ENCODE measurements around the gene XRCC1. TPM values are rescaled to one million over a fixed set of nuclear protein-coding genes. Genes with fewer than 3 reads are reported as not detected.

XRCC1 gene
- total and polyA plus RNA-seq, 9 of the 15 experiments (the other 6 are each of a cell fraction or from before 2014, with no cell fraction given), result 1.5 to 36.9 (median 24.9) TPM

DNA sequence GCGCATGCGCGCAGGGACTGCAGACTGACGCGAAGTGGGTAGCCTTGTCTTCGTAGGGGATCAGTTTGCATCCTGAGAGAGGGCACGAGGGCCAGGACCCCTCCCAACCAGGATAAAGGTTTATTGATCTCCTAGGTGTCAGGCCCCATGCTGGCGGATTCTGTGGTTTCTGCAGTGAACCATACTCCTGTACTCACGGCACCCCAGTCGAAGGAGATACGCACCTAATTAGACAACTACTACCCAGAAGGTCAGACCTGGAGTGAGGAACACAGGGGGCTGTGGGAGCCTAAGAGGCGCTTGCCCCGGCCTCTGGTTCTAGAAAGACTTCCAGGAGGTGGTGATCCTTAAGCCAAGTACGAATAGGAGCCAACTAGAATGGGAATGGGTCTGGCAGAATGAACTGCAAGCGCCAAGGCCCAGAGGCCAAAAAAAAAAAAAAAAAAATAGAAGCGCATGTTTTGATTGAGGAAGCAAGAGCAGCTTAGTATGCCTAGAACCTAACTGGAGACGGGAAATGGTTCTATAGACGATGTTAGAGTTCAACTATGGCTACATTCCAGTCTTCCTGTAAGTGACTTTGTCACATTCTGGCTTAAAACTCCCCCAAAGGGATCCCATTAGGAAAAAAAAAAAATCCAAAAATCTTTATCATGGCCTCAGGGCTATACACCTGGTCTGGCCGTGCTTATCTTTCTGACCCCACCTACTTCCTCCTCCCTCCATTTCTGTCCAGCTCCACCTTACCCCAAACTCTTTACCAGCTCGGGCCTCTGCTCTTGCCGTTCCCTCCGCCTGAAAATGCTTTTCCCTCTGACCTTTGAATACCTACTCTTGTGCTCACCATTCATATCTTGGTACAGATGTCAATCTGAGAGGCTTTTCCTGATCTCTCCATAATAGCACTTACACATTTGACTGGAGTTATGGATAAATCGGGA, 45.0 kb upstream of the XRCC1 start:
- WGBS (ENCODE audit: insufficient coverage, low coverage, missing lambda C conversion rate), result 7% methylated on average over 22 of the region's 23 CpGs
- TF ChIP-seq SPI1 (IDR thresholded peaks at IDR 0.05; ENCODE audit: borderline replicate concordance, low read depth, low read length), result 0 out of 2 replicates have a peak, but pooled peaks have one; percentile 4
- TF ChIP-seq RNF219 (CRISPR knock-in tag; IDR thresholded peaks at IDR 0.05), result no peak
- TF ChIP-seq ZNF561 (CRISPR knock-in tag; conservative IDR thresholded peaks at IDR 0.05), result no peak
- peak; percentile 78 for TF ChIP-seq DPF2 (IDR thresholded peaks at IDR 0.05)
- no peak for TF ChIP-seq ZNF584 (CRISPR knock-in tag; IDR thresholded peaks at IDR 0.05; ENCODE audit: low read depth)
- no peak for TF ChIP-seq CBX5 (IDR thresholded peaks at IDR 0.05; ENCODE audit: borderline replicate concordance, low read depth)
- TF ChIP-seq NFATC3 (IDR thresholded peaks at IDR 0.05), result no peak
- TF ChIP-seq ZEB2 (IDR thresholded peaks at IDR 0.05), result peak; percentile 76; the same call in 1 of the 2 replicates
- peak; percentile 83 for TF ChIP-seq CBFA2T3 (IDR thresholded peaks at IDR 0.05)
- TF ChIP-seq NKRF (IDR thresholded peaks at IDR 0.05; ENCODE audit: borderline replicate concordance), result peak; percentile 44; the same call in 1 of the 2 replicates
- no peak for TF ChIP-seq SREBF1 (IDR thresholded peaks at IDR 0.05; ENCODE audit: borderline replicate concordance, low read depth, low read length)
- TF ChIP-seq BRD9 (IDR thresholded peaks at IDR 0.05; ENCODE audit: low read depth, partially characterized antibody), result peak; percentile 30
- TF ChIP-seq SMARCB1 (IDR thresholded peaks at IDR 0.05; ENCODE audit: insufficient read length, low read depth), result peak; percentile 75
- peak; percentile 33; the same call in 1 of the 2 replicates for TF ChIP-seq CXXC5 (CRISPR knock-in tag; IDR thresholded peaks at IDR 0.05)
- TF ChIP-seq E2F4 (CRISPR knock-in tag; IDR thresholded peaks at IDR 0.05; ENCODE audit: low read depth), result 0 out of 2 replicates have a peak, but pooled peaks have one; percentile 7

More for the DNA sequence above, 45.0 kb upstream of the XRCC1 start:
- H3K9me3 ChIP-seq (replicated peaks; ENCODE audit: control insufficient read depth, insufficient read depth, low read depth, low read length), result no peaks in the 10 kb centered on the region
- H4K20me1 ChIP-seq (replicated peaks; ENCODE audit: control insufficient read depth, insufficient read depth, low read length), result no peaks in the 10 kb centered on the region
- peak overlapping the region; percentile 100 for H3K4me2 ChIP-seq (ENCODE audit: insufficient read depth, low read length)
- H2AFZ ChIP-seq (ENCODE audit: low read depth, low read length), result peak overlapping the region; percentile 100
- peak overlapping the region; percentile 99 for H3K27ac ChIP-seq (ENCODE audit: extremely low read depth, low read depth, low read length)
- H3K9me1 ChIP-seq (ENCODE audit: control insufficient read depth, insufficient read depth, low read length), result peaks cover 2% of the 10 kb centered on the region
- intact Hi-C loops (cut with micrococcal nuclease) (loop anchor here (10.0 kb wide), 2 partner anchors 66 to 176 kb away; no protein-coding TSS in a partner anchor), in situ Hi-C loops (cut with MboI) (no loop called here)
- peaks cover 54 to 70% of the 10 kb centered on the region in 2 experiments for H3K4me1 ChIP-seq (replicated peaks in 1 of 2; ENCODE audit: control insufficient read depth in 2 of 2, insufficient read depth in 2 of 2, low read length in 2 of 2)
- H3K79me2 ChIP-seq (ENCODE audit: control insufficient read depth, insufficient read depth, low read length), result peaks cover 43% of the 10 kb centered on the region
- H3K4me3 ChIP-seq, result peak overlapping the region; percentile 57
- FAIRE-seq (peak; percentile 29), DNase-seq (ENCODE audit: extremely low read depth in 1 of 4, low spot score in 3 of 4) (peak; percentile 52 to 72 (median 58)), ATAC-seq (peak; percentile 0; the same call in 1 of the 3 replicates)
- peaks cover 2% of the 10 kb centered on the region; the same call in 2 of the 3 replicates for H3K36me3 ChIP-seq (ENCODE audit: control insufficient read depth, insufficient read depth, low read length)
- BruUV-seq (replicated peaks), result TSS peak; percentile 84
- H3K9ac ChIP-seq (ENCODE audit: insufficient read depth in 1 of 2, low read depth in 2 of 2, low read length in 2 of 2), result peak overlapping the region; percentile 94 to 98
- CTCF ChIA-PET (ENCODE audit: low intra/inter-chr PET ratio), result no interaction called here
- H3K27me3 ChIP-seq (ENCODE audit: control insufficient read depth in 2 of 2, insufficient read depth in 2 of 2, low read length in 2 of 2), result no peaks in the 10 kb centered on the region
- POLR2A ChIA-PET, result interaction anchor here (0.6 to 1.6 kb wide), 2 partner anchors 10 to 32 kb away, joined by 4 to 6 read pairs; no protein-coding TSS in a partner anchor
